Measurements from ENCODE around the gene CNTN1.

Gene CNTN1

DNA sequence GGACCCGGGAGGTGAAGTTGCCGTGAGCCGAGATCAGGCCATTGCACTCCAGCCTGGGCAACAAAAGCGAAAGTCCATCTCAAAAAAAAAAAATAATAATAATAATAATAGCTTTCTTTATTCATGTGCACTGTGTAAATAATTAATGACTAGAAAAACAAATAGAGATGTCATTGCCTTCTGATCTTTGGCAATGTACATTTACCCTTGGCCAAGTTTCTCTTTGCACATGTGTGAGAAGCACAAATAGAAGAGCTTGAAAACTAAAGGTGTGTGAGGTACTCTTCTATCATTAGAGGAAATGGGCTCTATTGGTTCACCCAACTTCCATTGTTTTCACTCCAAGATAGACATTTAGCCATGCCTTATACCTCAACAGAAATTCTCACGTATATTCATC is 325.8 kb downstream of the CNTN1 start:
- DNase-seq (ENCODE audit: insufficient read length, low spot score) (no peak), FAIRE-seq (no peak)
- no peak for TF ChIP-seq POLR2A (IDR thresholded peaks at IDR 0.05; ENCODE audit: low read depth, low read length)
- no peak for TF ChIP-seq POLR2AphosphoS5 (IDR thresholded peaks at IDR 0.05; ENCODE audit: low read depth, low read length)
- TF ChIP-seq POU2F2 (IDR thresholded peaks at IDR 0.05; ENCODE audit: low read depth, low read length) = no peak
- TF ChIP-seq PAX5 (IDR thresholded peaks at IDR 0.05; ENCODE audit: insufficient read depth, low read length, severe bottlenecking) = no peak
- TF ChIP-seq TAF1 (IDR thresholded peaks at IDR 0.05; ENCODE audit: low read depth, low read length) = no peak
- TF ChIP-seq SPI1 (IDR thresholded peaks at IDR 0.05; ENCODE audit: low read depth, low read length) = no peak

DNA sequence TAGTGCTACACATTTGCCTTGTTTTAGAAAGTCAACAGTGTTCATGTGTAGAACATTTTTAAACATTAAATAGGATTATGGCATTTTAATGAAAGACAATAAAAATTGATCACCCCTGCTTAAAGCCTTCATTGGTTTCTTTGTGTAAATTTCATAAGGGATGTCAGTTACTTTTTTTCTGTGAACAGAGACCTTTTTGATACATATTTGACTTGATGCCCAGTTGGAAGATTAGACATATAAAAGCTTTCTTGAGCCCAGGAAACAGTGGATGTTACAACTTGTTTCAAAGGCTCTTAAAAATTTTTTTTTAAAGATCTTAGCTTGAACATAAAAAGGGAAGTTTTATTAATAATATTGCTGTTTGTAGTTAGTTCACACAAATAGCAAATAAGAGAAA is 327.2 kb downstream of the CNTN1 start:
- no peak for FAIRE-seq
- no peak for TF ChIP-seq POLR2AphosphoS5 (IDR thresholded peaks at IDR 0.05; ENCODE audit: low read depth, low read length)
- no peak for TF ChIP-seq POU2F2 (IDR thresholded peaks at IDR 0.05; ENCODE audit: low read depth, low read length)
- TF ChIP-seq TAF1 (IDR thresholded peaks at IDR 0.05; ENCODE audit: low read depth, low read length) = no peak
- no peak for TF ChIP-seq POLR2A (IDR thresholded peaks at IDR 0.05; ENCODE audit: low read depth, low read length)
- TF ChIP-seq SPI1 (IDR thresholded peaks at IDR 0.05; ENCODE audit: low read depth, low read length) = no peak
- TF ChIP-seq PAX5 (IDR thresholded peaks at IDR 0.05; ENCODE audit: insufficient read depth, low read length, severe bottlenecking) = no peak
- DNase-seq (ENCODE audit: insufficient read length, low spot score) = no peak

GRCh38 chr12:41023836-41024235 is 331.6 kb downstream of the CNTN1 start:
- no peak for FAIRE-seq
- TF ChIP-seq PAX5 (IDR thresholded peaks at IDR 0.05; ENCODE audit: insufficient read depth, low read length, severe bottlenecking) (no peak), POU2F2 (IDR thresholded peaks at IDR 0.05; ENCODE audit: low read depth, low read length) (no peak), SPI1 (IDR thresholded peaks at IDR 0.05; ENCODE audit: low read depth, low read length) (no peak), POLR2A (IDR thresholded peaks at IDR 0.05; ENCODE audit: low read depth, low read length) (no peak), POLR2AphosphoS5 (IDR thresholded peaks at IDR 0.05; ENCODE audit: low read depth, low read length) (no peak), TAF1 (IDR thresholded peaks at IDR 0.05; ENCODE audit: low read depth, low read length) (no peak)

GRCh38 chr12:41026151-41026550 is 333.9 kb downstream of the CNTN1 start:
- no peak for FAIRE-seq
- DNase-seq (ENCODE audit: insufficient read length, low spot score) = no peak
- no peak for TF ChIP-seq PAX5 (IDR thresholded peaks at IDR 0.05; ENCODE audit: insufficient read depth, low read length, severe bottlenecking)
- TF ChIP-seq POLR2AphosphoS5 (IDR thresholded peaks at IDR 0.05; ENCODE audit: low read depth, low read length) = no peak
- TF ChIP-seq POLR2A (IDR thresholded peaks at IDR 0.05; ENCODE audit: low read depth, low read length) = no peak
- no peak for TF ChIP-seq SPI1 (IDR thresholded peaks at IDR 0.05; ENCODE audit: low read depth, low read length)
- TF ChIP-seq TAF1 (IDR thresholded peaks at IDR 0.05; ENCODE audit: low read depth, low read length) = no peak
- no peak for TF ChIP-seq POU2F2 (IDR thresholded peaks at IDR 0.05; ENCODE audit: low read depth, low read length)

More at GRCh38 chr12:41023836-41024235, 331.6 kb downstream of the CNTN1 start:
- no peak for DNase-seq (ENCODE audit: insufficient read length, low spot score)

GRCh38 chr12:41032386-41032785 is 340.1 kb downstream of the CNTN1 start:
- FAIRE-seq = no peak
- no peak for TF ChIP-seq TAF1 (IDR thresholded peaks at IDR 0.05; ENCODE audit: low read depth, low read length)
- no peak for TF ChIP-seq POU2F2 (IDR thresholded peaks at IDR 0.05; ENCODE audit: low read depth, low read length)
- no peak for TF ChIP-seq POLR2AphosphoS5 (IDR thresholded peaks at IDR 0.05; ENCODE audit: low read depth, low read length)
- no peak for TF ChIP-seq SPI1 (IDR thresholded peaks at IDR 0.05; ENCODE audit: low read depth, low read length)
- TF ChIP-seq POLR2A (IDR thresholded peaks at IDR 0.05; ENCODE audit: low read depth, low read length) = no peak
- no peak for TF ChIP-seq PAX5 (IDR thresholded peaks at IDR 0.05; ENCODE audit: insufficient read depth, low read length, severe bottlenecking)

DNA sequence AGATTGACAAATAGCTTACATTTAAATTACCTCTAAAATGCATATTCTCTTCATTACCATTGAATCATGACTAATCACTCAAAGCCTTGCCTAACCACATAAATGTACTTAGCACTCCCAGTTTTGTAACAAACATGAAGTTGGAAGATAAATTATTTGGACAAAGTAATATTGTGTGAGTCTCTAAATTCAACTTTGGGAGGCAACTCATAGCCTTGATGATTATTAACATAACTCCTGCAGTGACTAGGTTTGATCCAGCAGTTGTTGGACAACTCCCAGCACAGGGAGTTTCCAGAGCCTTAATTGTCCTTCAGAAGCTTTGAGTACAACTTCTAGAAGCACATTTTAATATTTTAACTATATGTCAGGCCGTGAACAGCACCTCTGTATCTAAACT is 342.4 kb downstream of the CNTN1 start:
- no peak for TF ChIP-seq POU2F2 (IDR thresholded peaks at IDR 0.05; ENCODE audit: low read depth, low read length)
- DNase-seq (ENCODE audit: insufficient read length, low spot score) (no peak), FAIRE-seq (no peak)

More at GRCh38 chr12:41032386-41032785, 340.1 kb downstream of the CNTN1 start:
- DNase-seq (ENCODE audit: insufficient read length, low spot score) = no peak

DNA sequence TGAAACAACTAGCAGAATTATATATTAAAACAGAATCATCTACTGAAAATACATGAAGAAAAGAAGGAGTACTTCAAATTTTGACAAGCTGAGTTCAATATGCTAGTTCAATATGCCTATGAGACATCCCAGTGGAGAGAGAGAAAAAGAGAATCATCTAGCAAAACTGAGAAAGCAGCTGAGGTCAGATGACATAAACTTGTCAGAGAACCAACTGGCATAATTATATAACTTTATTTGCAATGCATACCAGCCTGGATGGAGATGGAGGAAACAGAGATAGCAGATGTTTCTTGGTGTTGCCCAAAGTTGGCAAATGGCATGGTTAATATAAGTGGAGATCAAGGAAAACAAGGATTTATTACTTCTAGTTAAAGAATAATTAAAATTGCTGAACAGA is 347.2 kb downstream of the CNTN1 start:
- FAIRE-seq = no peak
- TF ChIP-seq TAF1 (IDR thresholded peaks at IDR 0.05; ENCODE audit: low read depth, low read length) (no peak), SPI1 (IDR thresholded peaks at IDR 0.05; ENCODE audit: low read depth, low read length) (no peak), POLR2A (IDR thresholded peaks at IDR 0.05; ENCODE audit: low read depth, low read length) (no peak), POLR2AphosphoS5 (IDR thresholded peaks at IDR 0.05; ENCODE audit: low read depth, low read length) (no peak), PAX5 (IDR thresholded peaks at IDR 0.05; ENCODE audit: insufficient read depth, low read length, severe bottlenecking) (no peak), POU2F2 (IDR thresholded peaks at IDR 0.05; ENCODE audit: low read depth, low read length) (no peak)
- no peak for DNase-seq (ENCODE audit: insufficient read length, low spot score)

DNA sequence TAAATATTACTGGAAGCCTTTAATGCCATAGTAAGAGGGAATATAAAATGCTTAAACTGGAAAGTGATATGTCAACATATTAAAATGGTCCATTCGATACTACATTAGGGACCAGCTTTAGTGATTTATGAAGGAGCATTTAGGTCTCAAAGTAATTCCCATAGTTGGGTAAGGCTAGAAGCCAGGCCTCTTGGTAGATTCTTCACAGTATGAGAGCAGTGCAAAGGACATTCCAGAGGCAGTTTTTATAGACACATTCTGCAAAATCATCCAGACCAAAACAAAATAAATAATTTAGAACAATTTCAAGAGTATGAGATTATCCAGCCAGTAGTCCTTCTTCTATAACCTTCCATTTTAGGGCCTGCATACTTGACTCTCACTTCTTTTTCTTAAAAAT is 353.3 kb downstream of the CNTN1 start:
- no peak for FAIRE-seq
- TF ChIP-seq POU2F2 (IDR thresholded peaks at IDR 0.05; ENCODE audit: low read depth, low read length) (no peak), SPI1 (IDR thresholded peaks at IDR 0.05; ENCODE audit: low read depth, low read length) (no peak), PAX5 (IDR thresholded peaks at IDR 0.05; ENCODE audit: insufficient read depth, low read length, severe bottlenecking) (no peak), POLR2AphosphoS5 (IDR thresholded peaks at IDR 0.05; ENCODE audit: low read depth, low read length) (no peak), TAF1 (IDR thresholded peaks at IDR 0.05; ENCODE audit: low read depth, low read length) (no peak), POLR2A (IDR thresholded peaks at IDR 0.05; ENCODE audit: low read depth, low read length) (no peak)
- no peak for DNase-seq (ENCODE audit: insufficient read length, low spot score)

- FAIRE-seq (no peak), DNase-seq (ENCODE audit: insufficient read length, low spot score) (no peak)
- TF ChIP-seq TAF1 (IDR thresholded peaks at IDR 0.05; ENCODE audit: low read depth, low read length) (no peak), POLR2A (IDR thresholded peaks at IDR 0.05; ENCODE audit: low read depth, low read length) (no peak), PAX5 (IDR thresholded peaks at IDR 0.05; ENCODE audit: insufficient read depth, low read length, severe bottlenecking) (no peak), POU2F2 (IDR thresholded peaks at IDR 0.05; ENCODE audit: low read depth, low read length) (no peak), POLR2AphosphoS5 (IDR thresholded peaks at IDR 0.05; ENCODE audit: low read depth, low read length) (no peak), SPI1 (IDR thresholded peaks at IDR 0.05; ENCODE audit: low read depth, low read length) (no peak)
Measured at GRCh38 chr12:41049033-41049432, 356.8 kb downstream of the CNTN1 start.

- no peak for DNase-seq (ENCODE audit: insufficient read length, low spot score)
- TF ChIP-seq POLR2A (IDR thresholded peaks at IDR 0.05; ENCODE audit: low read depth, low read length) (no peak), SPI1 (IDR thresholded peaks at IDR 0.05; ENCODE audit: low read depth, low read length) (no peak), POU2F2 (IDR thresholded peaks at IDR 0.05; ENCODE audit: low read depth, low read length) (no peak), TAF1 (IDR thresholded peaks at IDR 0.05; ENCODE audit: low read depth, low read length) (no peak), PAX5 (IDR thresholded peaks at IDR 0.05; ENCODE audit: insufficient read depth, low read length, severe bottlenecking) (no peak), POLR2AphosphoS5 (IDR thresholded peaks at IDR 0.05; ENCODE audit: low read depth, low read length) (no peak)
- no peak for FAIRE-seq
Measured at GRCh38 chr12:41051954-41052353, 359.7 kb downstream of the CNTN1 start.

All from GM12891 (cell line).